GM12874 (cell line): ENCODE measurements around the gene BNC2.

ENCODE experiments used
- TF ChIP-seq, protein P1 (sequence below): IDR thresholded peaks from 2 replicates; pipeline ENCODE4 v1.5.1; 2011; ENCODE audit warnings: low read depth, mild to moderate bottlenecking, control low read depth, low read length, moderate library complexity; ENCODE audit not compliant: insufficient read depth

Gene BNC2

GRCh38 chr9:16833296-16833835 lies 37.1 kb downstream of the BNC2 start:
- TF ChIP-seq, protein P1, sequence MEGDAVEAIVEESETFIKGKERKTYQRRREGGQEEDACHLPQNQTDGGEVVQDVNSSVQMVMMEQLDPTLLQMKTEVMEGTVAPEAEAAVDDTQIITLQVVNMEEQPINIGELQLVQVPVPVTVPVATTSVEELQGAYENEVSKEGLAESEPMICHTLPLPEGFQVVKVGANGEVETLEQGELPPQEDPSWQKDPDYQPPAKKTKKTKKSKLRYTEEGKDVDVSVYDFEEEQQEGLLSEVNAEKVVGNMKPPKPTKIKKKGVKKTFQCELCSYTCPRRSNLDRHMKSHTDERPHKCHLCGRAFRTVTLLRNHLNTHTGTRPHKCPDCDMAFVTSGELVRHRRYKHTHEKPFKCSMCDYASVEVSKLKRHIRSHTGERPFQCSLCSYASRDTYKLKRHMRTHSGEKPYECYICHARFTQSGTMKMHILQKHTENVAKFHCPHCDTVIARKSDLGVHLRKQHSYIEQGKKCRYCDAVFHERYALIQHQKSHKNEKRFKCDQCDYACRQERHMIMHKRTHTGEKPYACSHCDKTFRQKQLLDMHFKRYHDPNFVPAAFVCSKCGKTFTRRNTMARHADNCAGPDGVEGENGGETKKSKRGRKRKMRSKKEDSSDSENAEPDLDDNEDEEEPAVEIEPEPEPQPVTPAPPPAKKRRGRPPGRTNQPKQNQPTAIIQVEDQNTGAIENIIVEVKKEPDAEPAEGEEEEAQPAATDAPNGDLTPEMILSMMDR: no peak

- TF ChIP-seq, protein P1: no peak
Measured at GRCh38 chr9:16832101-16832500, 38.4 kb downstream of the BNC2 start.

DNA sequence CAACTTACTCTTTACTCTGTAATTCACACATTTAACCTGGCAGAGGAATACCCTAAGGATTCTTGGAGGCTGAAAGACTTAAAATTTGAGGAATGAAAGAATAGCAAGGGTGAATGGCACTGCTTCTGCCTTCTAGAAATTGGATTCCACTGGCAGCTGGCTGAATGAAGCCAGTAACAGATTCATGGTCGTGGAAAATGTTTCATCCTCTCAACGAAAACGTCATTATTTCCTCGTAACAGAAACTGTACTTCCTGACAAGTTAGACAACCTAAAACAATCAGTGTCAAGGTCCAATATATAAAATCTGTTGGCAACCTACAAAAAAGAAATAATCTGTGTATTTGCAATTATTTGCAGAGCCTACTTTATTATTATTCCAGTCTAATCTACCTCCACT lies 39.7 kb downstream of the BNC2 start:
- TF ChIP-seq, protein P1: no peak

- TF ChIP-seq, protein P1: no peak
Measured at GRCh38 chr9:16828340-16829281, 41.9 kb downstream of the BNC2 start.

DNA sequence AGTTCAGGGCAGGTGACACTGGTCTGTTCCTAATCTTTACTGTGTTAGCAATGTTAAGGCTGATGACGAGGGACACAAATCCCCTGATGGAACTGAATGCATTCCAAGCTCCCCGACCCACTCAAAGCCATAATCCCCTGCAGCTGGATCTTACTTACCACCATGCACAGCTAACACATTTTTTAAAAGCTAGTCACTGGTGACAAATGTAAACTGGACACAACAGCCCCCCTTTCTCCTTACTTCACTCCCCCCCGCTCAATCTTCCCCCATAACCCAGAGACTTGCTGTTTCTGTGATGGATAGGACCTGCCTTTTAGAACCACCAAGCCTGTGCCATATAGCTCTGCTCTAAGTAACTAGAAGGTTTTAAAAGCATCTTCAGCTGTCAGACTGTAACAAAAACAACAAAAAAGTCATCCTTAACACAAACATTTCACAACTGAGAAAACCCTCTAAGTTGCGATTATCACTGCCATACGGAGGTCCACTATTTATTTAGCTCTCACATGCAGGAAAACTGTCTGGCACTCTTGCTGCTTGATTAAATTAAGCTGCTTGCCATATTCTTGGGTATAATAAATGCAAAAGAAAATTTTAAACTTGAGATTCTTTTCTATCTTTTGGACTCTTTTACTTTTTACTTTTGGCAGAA lies 44.4 kb downstream of the BNC2 start:
- TF ChIP-seq, protein P1: no peak

DNA sequence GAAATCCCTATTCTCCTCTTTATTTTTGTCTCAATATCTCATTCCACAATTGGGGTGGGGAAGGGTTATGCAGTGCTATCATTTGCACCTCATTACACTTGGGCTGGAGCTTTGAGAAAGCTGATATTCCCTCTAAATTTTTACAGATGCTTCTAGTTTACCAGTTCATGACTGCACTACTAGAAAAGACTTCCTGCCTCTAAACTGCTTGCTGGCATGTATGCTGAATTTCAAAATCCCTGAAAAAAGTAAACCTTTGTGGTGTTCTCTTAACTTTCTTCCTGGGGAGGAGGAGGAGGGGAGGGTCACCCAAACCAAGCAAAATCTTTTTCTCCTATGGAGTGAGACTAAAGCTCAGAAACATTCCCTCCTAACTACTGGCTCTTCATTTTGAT lies 45.1 kb downstream of the BNC2 start:
- TF ChIP-seq, protein P1: no peak
